Mucosa of gallbladder (tissue), 1 donor: ENCODE results near the gene KHK. TPM values are rescaled to one million over a fixed set of nuclear protein-coding genes. Genes with fewer than 3 reads are reported as not detected.
A peak's percentile ranks its signal among the peaks of the same experiment; 100 is the strongest.
"Not testable (repeated sequence)": the region's sequence is repeated elsewhere in the genome, so short reads cannot be mapped to it uniquely, and the experiment has no call there.

Experiments used
- DNase-seq: peaks from one replicate; pipeline ENCODE4 v3.0.0-alpha.2; 2020; ENCODE audit warnings: low spot score
- total RNA-seq: library from RNA; stranded (reverse); gene quantifications from one replicate; pipeline ENCODE4 v1.2.1, GENCODE V29; 2021
- donor health status: DM: no; HTN: no; CAD: no.

Gene KHK
- total RNA-seq, 1 donor from 2014 or later, result 6.1 TPM

DNA sequence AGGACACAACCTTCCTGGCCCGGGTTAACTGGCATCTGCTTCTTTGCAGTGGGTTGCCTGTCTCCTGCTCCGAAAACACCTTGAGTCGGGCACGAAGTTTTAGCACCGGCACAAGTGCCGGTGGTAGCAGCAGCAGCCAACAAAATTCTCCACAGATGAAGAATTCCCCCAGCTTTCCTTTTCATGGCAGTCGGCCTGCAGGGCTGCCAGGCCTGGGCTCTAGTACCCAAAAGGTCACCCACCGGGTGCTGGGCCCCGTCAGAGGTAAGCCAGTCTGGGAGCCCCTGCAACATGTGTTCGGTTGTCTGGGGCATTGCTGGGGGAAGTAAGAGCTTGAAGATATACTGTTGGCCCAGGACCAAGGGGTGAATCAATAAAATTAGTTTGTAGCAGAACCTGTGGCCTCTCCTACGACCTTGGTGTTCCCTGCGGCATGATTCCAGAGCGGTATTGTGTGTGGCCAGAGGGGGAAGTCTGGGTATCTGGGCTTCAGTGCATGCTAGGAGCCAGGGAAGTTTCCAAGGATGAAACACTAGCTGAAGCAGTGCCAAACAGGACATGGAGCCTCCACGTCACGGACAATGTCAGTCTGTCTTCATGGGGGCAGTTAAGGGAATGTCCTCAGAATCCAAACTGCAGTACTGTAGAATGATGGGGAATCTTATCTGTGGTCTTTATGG lies 27.3 kb upstream of the KHK start:
- DNase-seq, result no peak

DNA sequence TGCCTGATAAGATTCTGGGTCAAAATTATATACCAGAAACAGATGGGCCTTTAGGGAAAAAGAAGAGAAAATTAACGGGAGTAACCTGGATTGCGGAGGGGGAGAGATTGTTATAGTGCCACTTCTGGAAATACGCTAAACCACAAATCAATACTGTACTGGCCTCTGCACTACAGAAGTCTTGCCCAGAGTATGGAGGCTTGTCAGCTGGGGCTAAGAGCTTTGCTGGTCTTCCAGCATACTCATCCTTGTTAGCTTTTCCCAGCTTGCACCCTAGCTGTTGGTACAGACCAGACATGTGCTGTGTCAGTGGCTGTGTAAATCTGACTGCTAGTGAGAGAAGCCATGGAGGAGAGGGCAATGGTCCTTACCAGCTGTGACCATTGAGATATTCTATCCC lies 26.2 kb upstream of the KHK start:
- no peak for DNase-seq

DNA sequence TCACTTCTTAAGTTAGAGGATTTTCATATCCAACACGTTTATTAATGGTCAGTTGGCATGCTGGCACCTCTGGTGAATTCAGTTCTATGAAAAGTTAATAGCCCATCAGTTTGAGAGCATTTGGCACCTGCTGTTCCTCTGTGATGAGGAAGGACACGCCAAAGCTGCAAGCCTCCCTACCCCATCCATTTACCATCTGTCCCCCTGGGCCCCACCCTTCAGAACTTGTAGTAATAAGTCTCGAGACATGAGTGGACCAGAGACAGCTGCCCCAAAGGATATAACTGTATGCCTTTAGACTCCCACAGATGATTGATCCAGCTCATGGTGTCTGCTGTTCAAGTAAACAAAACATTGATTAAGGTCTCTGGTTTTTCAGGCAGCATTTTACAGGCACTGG lies 21.4 kb upstream of the KHK start:
- no peak for DNase-seq

DNA sequence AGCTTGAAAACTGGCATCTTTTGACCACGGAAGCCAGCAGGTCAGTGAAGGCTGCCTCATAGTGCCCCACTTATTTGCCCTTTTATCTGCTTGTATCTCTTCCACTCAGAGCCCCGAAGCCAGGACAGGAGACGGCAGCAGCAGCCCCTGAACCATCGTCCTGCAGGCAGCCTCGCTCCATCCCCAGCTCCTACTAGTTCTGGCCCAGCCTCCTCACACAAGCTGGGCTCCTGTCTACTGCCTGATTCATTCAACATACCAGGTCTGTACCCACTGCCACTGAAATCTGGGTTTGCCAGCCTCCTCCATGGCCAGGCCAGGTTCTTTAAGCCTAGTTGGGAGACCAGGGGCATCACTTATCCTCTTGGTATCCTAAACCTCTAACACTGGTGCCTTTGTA lies 19.2 kb upstream of the KHK start:
- no peak for DNase-seq

DNA sequence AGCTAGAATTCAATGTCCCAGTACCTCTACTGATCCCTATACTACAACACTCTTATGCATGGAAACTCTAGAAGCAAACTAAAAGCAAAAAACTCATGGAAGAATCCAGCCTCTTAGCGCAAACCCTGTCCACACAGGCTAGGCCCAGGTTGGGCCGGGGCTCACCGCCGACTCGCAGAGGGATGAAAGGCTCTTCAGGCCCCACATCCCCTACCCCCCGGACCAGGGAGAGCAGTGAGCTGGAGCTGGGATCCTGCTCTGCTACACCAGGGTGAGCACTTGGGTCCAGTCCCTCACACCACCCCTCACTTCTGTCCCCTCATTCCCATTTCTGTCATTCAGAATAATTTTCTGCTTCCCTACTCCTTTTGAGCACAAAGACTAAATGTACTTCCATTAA lies 17.1 kb upstream of the KHK start:
- DNase-seq, result no peak

DNA sequence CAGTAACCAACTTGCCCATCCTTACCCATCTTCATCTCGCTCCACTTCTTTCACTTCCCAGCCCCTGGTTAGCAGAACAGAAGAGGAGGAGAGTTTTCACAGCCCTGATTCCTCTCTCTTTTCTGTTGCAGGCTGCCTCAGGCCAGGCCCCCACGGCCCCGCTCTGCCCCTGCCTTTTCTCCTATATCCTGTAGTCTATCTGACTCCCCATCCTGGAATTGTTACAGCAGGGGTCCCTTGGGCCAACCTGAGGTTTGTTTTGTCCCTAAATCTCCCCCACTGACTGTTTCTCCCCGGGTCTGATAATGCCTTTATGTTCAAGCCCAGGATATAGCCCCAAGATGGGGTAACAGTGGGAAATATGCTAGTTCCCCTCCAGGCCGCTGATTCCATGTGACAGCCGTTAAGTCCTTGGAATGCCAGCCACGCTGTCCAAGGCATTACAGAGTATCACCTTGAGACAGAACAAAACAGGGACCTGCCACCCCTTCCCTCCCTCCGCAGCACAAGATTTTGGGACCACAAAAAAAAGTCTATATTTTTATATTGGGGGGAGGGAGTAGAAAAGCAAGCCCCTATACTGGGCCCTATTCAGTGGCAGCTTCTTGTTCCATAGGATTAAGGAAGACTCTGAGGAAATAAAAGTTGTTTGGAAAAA lies 16.5 kb upstream of the KHK start:
- no peak for DNase-seq

DNA sequence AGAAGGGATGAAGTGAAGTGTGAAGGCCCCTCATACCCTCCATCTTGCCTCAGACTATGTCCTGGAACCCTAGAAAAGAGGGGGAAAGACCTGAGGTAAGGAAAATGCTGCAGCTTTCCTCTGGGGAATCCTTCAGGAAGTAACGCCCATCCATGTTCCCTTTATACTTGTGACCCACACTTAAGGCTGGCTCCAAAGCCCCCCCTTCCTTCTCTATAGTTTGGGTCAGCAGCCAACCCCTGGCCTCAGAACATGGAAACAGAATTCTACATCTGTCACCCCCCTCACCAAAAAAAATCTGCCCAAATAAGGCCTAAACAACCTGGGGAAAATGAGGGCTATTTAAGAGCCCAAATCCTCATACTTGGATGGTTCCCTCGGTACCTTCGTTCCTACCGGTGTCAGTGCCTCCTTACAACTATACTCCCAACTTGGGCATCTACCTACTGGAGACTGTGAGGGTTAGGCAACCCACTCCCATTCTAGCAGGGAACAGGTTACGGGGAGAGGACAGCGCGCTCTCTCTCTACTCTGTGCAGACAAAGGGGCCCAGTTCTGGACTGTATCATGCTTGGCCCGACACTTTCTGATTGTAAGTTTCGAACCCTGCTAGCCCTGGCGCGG lies 15.8 kb upstream of the KHK start:
- DNase-seq, result no peak

DNA sequence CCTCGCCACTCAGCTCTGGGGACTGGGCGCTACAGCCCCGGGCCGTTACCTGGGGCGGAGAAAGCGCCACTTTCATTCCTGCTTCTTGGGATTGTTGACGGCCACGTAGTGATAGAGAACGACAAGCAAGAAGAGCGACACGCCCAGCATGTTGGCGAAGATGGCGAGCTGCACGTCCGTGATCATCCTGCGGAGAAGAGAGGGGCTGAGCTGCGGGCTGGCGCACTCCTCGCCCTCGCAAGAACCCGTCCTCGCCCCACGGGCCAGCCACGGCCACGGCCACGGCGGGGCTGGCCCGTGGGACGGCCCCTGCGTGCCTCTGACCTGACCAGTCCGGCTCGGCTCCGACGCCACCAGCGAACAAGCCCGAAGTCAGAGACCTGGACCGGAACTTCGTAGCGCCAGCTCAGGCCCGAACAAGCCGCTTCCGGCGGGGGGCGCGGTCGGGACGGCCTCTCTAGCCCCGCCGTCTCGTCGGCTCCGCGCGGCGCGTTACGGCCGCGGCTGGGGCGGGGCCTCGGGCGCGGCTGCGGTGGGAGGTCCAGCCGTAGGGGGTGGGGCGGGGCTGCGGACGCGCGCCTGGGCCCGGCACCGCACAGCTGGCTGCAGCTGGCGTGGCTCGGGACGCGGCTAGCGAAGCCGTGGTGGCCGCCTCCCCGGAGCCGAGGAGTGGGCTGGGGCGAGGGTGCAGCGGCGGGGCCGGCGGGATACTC lies 15.1 kb upstream of the KHK start, which contains the start of gene OST4:
TSS of gene OST4 (minus strand) at position 378 of the 713 bp plus-strand sequence.
- DNase-seq, result peak; percentile 95

DNA sequence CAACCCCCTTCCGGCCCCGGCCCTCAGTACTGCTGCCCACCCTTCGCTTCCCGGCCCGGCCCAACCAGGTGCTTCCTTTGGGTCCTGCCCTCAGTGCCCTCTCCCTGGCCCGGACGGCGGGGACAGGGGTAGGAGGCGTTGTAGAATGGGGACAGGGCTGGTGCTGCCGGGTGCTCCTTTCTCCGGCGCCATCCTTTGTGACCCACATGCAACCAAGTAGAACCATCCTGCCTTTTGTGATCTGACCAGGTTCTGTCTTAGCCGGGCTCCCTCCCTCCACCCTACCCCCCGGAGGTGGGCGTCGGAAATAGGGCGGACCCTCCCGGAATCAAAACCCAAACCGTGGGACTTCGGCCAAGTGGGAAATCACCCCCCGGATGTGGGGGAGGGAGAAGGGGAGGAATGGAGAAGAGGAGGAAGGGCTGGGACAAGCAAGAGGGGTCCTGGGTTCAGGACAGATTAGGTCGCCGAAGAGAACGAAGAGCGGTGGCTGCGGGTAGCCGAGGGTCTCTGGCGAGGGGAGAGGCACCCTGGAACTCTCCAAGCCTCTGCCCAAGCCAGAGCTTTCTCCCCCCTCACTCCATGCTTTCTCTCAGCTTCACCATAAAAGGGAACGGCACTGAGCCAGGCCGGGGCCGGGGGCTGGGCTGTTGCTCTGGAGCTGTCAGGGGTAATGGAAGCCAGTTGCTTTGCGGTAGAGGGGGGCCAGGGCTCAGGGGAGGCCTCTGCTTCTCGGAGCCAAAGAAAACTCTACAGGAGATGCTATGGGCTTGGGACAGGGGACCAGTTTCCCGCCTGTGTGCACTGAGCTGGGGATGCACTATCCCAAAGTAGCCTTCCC lies 14.4 kb upstream of the KHK start:
- DNase-seq, result peak; percentile 82

DNA sequence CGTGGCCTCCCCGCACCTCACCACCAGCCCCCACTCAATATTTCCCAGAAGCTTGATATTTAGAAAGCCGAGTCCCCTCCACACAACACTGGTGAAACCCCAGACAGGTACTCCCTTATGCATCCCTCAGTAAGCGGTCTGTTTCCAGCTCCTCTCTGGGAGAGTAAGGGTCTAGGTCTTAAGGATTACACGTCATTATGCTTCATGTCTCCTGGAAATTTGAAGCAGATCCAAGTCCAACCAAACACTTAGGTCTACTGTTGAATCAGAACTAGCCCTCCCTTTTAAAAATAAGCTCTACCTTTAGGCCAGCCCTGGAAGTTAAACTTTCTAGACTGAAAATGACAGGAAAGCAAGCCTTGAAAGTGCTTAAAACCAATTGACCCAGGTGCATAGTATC lies 13.7 kb upstream of the KHK start:
- DNase-seq, result no peak

DNA sequence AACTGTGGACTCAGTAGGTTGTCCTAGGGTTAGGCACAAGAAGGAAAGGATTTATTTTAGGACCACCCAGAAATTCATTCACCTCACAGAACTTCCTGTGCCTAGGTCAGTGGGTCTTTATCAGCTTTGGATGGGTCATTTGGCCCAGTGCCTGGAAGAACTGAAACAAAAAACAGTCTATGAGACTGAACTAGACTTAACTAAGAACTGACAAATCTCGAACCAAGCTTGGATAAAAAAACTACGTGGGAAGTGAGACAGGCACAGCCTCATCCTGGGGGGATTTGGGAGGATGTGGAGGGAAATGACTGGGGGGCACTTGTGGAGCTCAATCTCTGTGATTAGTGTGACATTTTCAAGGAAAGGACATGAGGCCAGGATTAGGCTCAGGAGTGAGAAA lies 12.8 kb upstream of the KHK start:
- no peak for DNase-seq

DNA sequence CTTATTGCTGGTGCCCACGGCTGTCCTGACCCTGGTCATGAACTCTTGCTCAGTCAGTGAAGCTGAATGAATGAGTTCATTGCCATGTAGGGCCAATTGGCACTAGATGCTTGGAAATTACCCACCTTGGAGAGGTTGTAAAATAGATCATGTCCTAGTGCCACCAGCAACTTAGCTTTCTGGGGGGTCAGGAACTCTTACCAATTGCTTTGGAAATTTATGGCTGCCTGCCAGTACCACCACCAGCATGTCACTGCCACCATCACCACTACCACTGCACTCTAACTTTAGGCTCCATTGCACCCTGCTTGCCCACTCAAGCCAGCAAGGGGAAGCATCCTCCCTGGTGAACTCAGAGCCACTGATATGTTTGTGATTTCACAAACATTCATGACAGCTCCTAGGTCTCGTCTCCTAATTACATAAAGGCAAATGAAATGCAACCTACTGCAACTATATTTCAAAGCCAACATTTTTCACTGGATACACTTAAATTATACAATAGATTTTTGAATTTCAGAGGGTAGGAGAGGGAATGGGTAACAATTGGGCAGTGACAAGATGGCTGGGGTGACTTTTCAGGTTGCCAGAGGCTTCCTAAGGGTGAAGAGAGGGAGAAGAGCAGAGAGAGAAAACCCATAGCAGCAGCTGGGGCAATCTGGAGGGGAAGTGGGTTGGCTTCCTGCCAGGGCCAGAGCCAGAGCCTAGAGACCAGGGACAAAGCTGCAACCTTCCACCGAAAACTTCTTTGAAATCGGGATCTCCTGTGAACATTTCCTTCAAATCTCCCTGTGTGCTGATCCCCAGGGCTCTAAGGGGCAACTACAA lies 11.6 kb upstream of the KHK start:
- DNase-seq, result no peak

DNA sequence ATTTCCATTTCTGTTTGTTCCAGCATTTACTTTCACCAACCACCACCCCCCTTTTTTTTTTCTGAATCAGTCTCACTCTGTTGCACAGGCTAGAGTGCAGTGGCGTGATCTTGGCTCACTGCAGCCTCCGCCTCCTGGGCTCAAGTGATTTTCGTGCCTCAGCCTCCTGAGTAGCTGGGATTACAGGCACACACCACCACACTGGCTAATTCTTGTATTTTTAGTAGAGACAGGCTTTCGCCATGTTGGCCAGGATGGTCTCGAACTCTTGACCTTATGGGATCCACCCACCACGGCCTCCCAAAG lies 11.1 kb upstream of the KHK start:
- not testable (repeated sequence) for DNase-seq

DNA sequence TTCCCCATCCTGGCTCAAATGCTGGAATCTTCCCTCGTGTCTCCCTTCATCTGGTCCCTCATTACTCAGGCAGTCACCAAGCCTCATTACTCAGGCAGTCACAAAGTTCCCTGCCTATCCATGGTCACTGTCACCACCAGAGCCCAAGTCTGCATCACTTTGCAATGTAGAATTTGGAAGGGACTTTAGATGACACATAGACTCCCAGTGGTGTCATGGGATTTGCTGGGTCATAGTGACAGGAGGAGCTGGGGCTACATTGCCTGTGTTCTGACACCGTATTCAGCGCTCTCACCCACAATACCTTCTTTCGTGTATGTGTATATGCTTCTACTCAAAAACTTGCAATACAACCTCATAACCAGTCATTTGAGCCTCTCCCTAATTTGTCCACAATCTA lies 10.2 kb upstream of the KHK start:
- no peak for DNase-seq

DNA sequence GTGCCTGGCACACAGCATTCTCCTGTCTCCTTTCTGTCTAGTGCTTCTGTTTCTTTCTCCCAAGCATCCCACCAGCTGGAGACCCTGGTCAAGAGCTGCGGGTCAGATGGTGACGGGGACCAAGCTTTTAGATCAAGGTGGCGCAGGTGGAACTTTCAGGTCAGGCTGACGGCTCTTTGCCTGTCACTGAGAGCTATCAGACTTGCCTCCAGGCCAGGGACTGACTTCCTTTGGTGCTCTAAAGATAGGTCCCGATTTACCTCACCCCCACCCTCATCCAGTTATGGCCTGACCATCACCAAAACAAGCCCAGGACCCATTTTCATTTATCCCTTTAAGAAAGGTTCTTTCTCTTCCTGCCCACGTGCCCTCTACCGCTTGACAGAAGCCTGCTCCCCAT lies 9.3 kb upstream of the KHK start:
- DNase-seq, result no peak

DNA sequence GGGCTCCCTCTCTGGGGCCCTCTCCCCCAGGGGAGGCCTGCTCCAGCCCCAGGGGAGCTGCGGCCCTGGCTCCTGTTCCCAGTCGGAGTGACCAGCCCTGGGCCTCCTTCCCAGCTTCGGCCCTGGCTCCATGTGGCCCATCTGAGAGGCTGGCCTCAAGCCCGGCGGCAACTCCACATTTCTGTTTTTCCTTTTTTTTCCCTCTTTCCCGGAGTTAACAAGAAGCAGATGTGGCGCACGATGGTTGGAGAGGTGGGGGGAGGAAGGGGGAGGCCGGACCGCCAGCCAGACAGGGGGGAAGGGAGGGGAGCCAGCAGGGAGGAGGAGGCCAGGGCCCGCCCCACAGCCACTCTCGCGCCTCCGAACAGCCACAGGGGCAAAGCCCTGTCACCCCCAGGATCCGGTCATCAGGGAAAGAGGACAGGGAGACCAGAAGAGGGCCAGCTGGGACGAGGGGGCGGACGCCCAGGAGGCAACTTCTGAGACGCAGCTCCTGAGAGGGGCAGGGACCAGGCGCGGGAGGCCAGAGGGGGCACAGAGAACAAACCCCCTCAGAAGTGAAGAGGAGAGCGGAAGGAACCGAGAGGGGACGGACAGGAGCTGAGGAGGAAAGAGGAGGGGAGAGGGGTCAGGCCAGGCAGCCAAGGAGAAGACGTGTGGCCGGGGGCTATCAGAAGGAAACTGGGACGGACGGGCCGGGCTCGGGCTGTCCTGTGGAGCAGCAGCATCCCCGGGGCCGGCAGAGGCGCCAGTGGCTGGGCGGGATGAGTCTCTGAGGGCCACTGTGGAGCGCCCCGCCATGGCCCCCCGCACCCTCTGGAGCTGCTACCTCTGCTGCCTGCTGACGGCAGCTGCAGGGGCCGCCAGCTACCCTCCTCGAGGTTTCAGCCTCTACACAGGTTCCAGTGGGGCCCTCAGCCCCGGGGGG lies 8.0 kb upstream of the KHK start, which contains the start of gene EMILIN1:
TSS of gene EMILIN1 (plus strand) at position 349 of the 928 bp plus-strand sequence. CDS start at position 800, 451 bp downstream.
- DNase-seq, result peak; percentile 78

DNA sequence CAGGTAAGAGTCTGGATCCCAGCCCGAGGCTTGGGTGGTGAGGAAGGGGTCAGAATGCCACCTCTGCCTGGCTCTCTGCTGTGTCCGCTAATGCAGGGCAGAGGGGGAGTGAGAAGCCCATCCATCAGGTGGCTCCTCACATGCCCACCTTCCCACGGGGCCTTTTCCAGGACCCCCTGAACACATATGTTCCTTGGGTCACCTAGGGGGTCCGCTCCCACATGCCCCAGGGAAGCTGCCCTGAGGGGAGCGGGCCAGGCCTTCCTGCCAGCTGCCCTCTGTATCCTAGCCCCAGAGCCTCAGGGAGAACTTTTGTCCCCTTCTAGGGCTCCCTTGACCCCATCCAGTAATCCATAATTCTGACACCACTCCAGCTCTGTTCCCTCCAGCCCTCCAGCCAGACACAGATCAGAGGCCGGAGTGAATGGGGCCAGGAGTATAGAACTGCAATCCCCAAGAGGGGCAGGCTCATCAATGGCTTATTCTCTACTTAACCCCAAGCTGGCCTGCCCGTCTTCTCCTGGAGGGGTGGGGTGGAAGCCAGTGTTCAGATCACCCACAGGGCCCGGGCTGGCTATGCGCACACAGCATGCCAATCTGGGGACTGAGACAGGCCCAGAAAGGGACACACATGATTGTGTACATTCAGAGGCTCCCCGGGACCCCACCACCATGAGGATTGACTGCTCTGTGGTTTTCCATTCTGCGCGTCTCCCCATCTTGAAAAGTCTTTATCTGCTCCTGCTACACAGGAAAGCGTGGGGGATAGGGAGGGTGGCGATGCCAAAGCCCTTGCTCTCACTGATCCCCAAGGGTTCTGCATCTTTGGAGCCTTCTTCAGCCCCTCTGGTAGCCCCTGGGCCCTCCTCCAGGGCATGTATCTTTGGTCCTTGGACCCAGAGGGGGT lies 7.1 kb upstream of the KHK start:
- DNase-seq, result no peak

DNA sequence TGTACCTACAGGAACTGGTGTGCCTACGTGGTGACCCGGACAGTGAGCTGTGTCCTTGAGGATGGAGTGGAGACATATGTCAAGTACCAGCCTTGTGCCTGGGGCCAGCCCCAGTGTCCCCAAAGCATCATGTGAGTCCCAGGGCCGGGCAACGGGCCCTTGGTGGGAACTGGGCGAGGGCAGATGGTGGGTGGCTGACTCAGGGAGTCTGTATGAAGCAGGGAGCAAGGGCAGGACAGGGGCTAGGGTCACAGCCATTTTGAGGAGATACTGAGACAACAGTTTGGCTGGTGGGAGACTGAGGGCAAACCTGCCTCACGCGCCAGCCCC lies 6.5 kb upstream of the KHK start:
- no peak for DNase-seq

DNA sequence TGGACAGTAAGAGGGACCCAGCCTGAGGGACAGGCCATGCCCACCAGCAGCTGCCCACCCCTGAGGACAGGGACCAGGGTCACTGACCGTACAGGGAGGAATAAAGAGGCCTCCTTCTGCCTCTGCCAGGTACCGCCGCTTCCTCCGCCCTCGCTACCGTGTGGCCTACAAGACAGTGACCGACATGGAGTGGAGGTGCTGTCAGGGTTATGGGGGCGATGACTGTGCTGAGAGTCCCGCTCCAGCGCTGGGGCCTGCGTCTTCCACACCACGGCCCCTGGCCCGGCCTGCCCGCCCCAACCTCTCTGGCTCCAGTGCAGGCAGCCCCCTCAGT lies 6.0 kb upstream of the KHK start:
- no peak for DNase-seq
